SK-N-SH treated with all-trans-retinoic acid at 6 μM for 48 hours (cell line): Measurements from ENCODE around the gene TMEM187.

Source experiments
- ATAC-seq: fragments of 200-7000 bp; cut with Tn5 transposase; 3 replicates; pipeline ENCODE4 v1.9.1; 2020; ENCODE audit warnings: mild to moderate bottlenecking, moderate library complexity
- ARNTL ChIP-seq: fragments of 450-650 bp; formaldehyde crosslinking; IDR thresholded peaks from 2 replicates; pipeline ENCODE4 v1.5.0; 2020; ENCODE audit warnings: low read depth, mild to moderate bottlenecking, moderate library complexity, borderline replicate concordance
- BACH2 ChIP-seq: fragments of 250-450 bp; sonication (Bioruptor Pico); IDR thresholded peaks from 2 replicates; pipeline ENCODE4 v1.9.0; 2021; ENCODE audit warnings: mild to moderate bottlenecking, borderline replicate concordance
- CSDC2 ChIP-seq: fragments of 250-450 bp; sonication (Bioruptor Pico); IDR thresholded peaks from 2 replicates; pipeline ENCODE4 v1.5.0; 2020; ENCODE audit warnings: mild to moderate bottlenecking, moderate library complexity
- CSRNP3 ChIP-seq: fragments of 250-450 bp; sonication (Bioruptor Pico); IDR thresholded peaks from 2 replicates; pipeline ENCODE4 v1.5.1; 2021; ENCODE audit warnings: mild to moderate bottlenecking, moderate library complexity
- ESRRG ChIP-seq: fragments of 250-450 bp; sonication (Bioruptor Pico); IDR thresholded peaks from 2 replicates; pipeline ENCODE4 v1.6.1; 2021; ENCODE audit warnings: mild to moderate bottlenecking
- GLIS3 ChIP-seq: fragments of 250-450 bp; sonication (Bioruptor Pico); IDR thresholded peaks from 2 replicates; pipeline ENCODE4 v1.5.0; 2020; ENCODE audit warnings: mild to moderate bottlenecking, moderate library complexity
- ISL1 ChIP-seq: fragments of 250-450 bp; sonication (Bioruptor Pico); IDR thresholded peaks from 2 replicates; pipeline ENCODE4 v2.1.2; 2022; ENCODE audit warnings: mild to moderate bottlenecking, moderate library complexity
- OSR1 ChIP-seq: fragments of 250-450 bp; sonication (Bioruptor Pico); IDR thresholded peaks from 2 replicates; pipeline ENCODE4 v1.8.0; 2022; ENCODE audit warnings: moderate library complexity, mild to moderate bottlenecking, inconsistent platforms
- PATZ1 ChIP-seq: fragments of 250-450 bp; sonication (Bioruptor Pico); IDR thresholded peaks from 2 replicates; pipeline ENCODE4 v1.8.0; 2020; ENCODE audit warnings: mild to moderate bottlenecking, moderate library complexity, borderline replicate concordance
- POU6F1 ChIP-seq: fragments of 250-450 bp; sonication (Bioruptor Pico); IDR thresholded peaks from 2 replicates; pipeline ENCODE4 v1.8.0; 2021; ENCODE audit warnings: low read depth, mild to moderate bottlenecking, moderate library complexity, borderline replicate concordance
- PPARA ChIP-seq: fragments of 250-450 bp; sonication (Bioruptor Pico); IDR thresholded peaks from 2 replicates; pipeline ENCODE4 v1.5.0; 2020; ENCODE audit warnings: mild to moderate bottlenecking, borderline replicate concordance
- RARB ChIP-seq: fragments of 250-450 bp; sonication (Bioruptor Pico); IDR thresholded peaks from 2 replicates; pipeline ENCODE4 v1.8.0; 2021; ENCODE audit warnings: mild to moderate bottlenecking, moderate library complexity
- SNAI2 ChIP-seq: fragments of 250-450 bp; sonication (Bioruptor Pico); IDR thresholded peaks from 2 replicates; pipeline ENCODE4 v1.5.0; 2020; ENCODE audit warnings: mild to moderate bottlenecking, moderate library complexity
- TCF4 ChIP-seq: fragments of 250-450 bp; sonication (Bioruptor Pico); IDR thresholded peaks from 2 replicates; pipeline ENCODE4 v1.8.0; 2021; ENCODE audit warnings: mild to moderate bottlenecking, moderate library complexity, borderline replicate concordance
- TOX ChIP-seq: fragments of 250-450 bp; sonication (Bioruptor Pico); IDR thresholded peaks from 2 replicates; pipeline ENCODE4 v1.8.0; 2021; ENCODE audit warnings: mild to moderate bottlenecking, moderate library complexity, borderline replicate concordance
- TSHZ2 ChIP-seq: fragments of 250-450 bp; sonication (Bioruptor Pico); IDR thresholded peaks from 2 replicates; pipeline ENCODE4 v1.5.0; 2020; ENCODE audit warnings: mild to moderate bottlenecking, moderate library complexity
- ZFP3 ChIP-seq: fragments of 250-450 bp; sonication (Bioruptor Pico); IDR thresholded peaks from 2 replicates; pipeline ENCODE4 v1.5.0; 2020; ENCODE audit warnings: mild to moderate bottlenecking, moderate library complexity
- ZFP30 ChIP-seq: fragments of 450-650 bp; formaldehyde crosslinking; IDR thresholded peaks from 2 replicates; pipeline ENCODE4 v1.5.0; 2022; ENCODE audit warnings: mild to moderate bottlenecking, moderate library complexity
- ZNF565 ChIP-seq: fragments of 450-650 bp; formaldehyde crosslinking; conservative IDR thresholded peaks from 2 replicates; pipeline ENCODE4 v1.5.0; 2020; ENCODE audit warnings: low read depth, mild to moderate bottlenecking, moderate library complexity
- ZNF70 ChIP-seq: fragments of 450-650 bp; formaldehyde crosslinking; IDR thresholded peaks from 2 replicates; pipeline ENCODE4 v1.5.0; 2020; ENCODE audit warnings: mild to moderate bottlenecking, moderate library complexity

The TMEM187 gene

GRCh38 chrX:153953342-153953830, 19.2 kb upstream of the TMEM187 start:
- TF ChIP-seq CSRNP3 (CRISPR knock-in tag) = no peak
- no peak for TF ChIP-seq CSDC2
- TF ChIP-seq ESRRG (CRISPR knock-in tag) = no peak
- no peak for TF ChIP-seq ARNTL (CRISPR knock-in tag)
- no peak for TF ChIP-seq ISL1 (CRISPR knock-in tag)
- no peak for TF ChIP-seq TOX (CRISPR knock-in tag)
- no peak for TF ChIP-seq BACH2 (CRISPR knock-in tag)
- no peak for TF ChIP-seq OSR1 (CRISPR knock-in tag)
- no peak for TF ChIP-seq PPARA (CRISPR knock-in tag)
- no peak for TF ChIP-seq SNAI2 (CRISPR knock-in tag)
- no peak for TF ChIP-seq ZFP30 (CRISPR knock-in tag)
- TF ChIP-seq POU6F1 (CRISPR knock-in tag) = no peak
- TF ChIP-seq ZNF70 (CRISPR knock-in tag) = no peak
- no peak for TF ChIP-seq ZNF565 (CRISPR knock-in tag)
- peak; percentile 78 for ATAC-seq

GRCh38 chrX:153953892-153954557, 18.5 kb upstream of the TMEM187 start:
- TF ChIP-seq TCF4 (CRISPR knock-in tag) (no peak), BACH2 (CRISPR knock-in tag) (no peak), TSHZ2 (no peak), CSDC2 (no peak), POU6F1 (CRISPR knock-in tag) (no peak), GLIS3 (CRISPR knock-in tag) (no peak), RARB (CRISPR knock-in tag) (no peak), TOX (CRISPR knock-in tag) (no peak), ZFP30 (CRISPR knock-in tag) (no peak), PPARA (CRISPR knock-in tag) (no peak), ZFP3 (CRISPR knock-in tag) (no peak), PATZ1 (CRISPR knock-in tag) (no peak), SNAI2 (CRISPR knock-in tag) (no peak)
- TF ChIP-seq, all 23 proteins: peak for 0
- peak; percentile 28 for ATAC-seq
